Measurements from ENCODE around the gene HABP2. TPM values are rescaled to one million over a fixed set of nuclear protein-coding genes. Genes with fewer than 3 reads are reported as not detected.

HABP2 gene
- total and polyA plus RNA-seq, 3 donors from 2014 or later: 0.37 to 1.9 TPM; not detected in 1

- intact Hi-C loops (cut with DNase I; ENCODE audit: low total_unique reads): no loop called here
- 41 to 46% methylated on average over 1 of the region's 1 CpG for WGBS, 2 donors
- no peaks in the 10 kb centered on the region for H3K36me3 ChIP-seq (ENCODE audit: low read depth, missing control alignments)
These were observed 11.3 kb upstream of the HABP2 start for GRCh38 chr10:113541549-113541927.

GRCh38 chr10:113543107-113543955, 9.5 kb upstream of the HABP2 start:
- TF ChIP-seq POLR2A (IDR thresholded peaks at IDR 0.05): no peak
- no peak for TF ChIP-seq CTCF (IDR thresholded peaks at IDR 0.05)
- H3K27me3 ChIP-seq: no peaks in the 10 kb centered on the region
- H3K4me3 ChIP-seq: no peak overlapping the region
- no peak overlapping the region for H3K27ac ChIP-seq
- H3K4me1 ChIP-seq: no peaks in the 10 kb centered on the region
- no peaks in the 10 kb centered on the region for H3K36me3 ChIP-seq (ENCODE audit: low read depth, missing control alignments)
- intact Hi-C loops (cut with DNase I; ENCODE audit: low total_unique reads): no loop called here
- WGBS, 2 donors: 80 to 90% methylated on average over 5 of the region's 5 CpGs
- DNase-seq: no peak
- H3K9me3 ChIP-seq: no peaks in the 10 kb centered on the region

More at GRCh38 chr10:113541549-113541927, 11.3 kb upstream of the HABP2 start:
- no peaks in the 10 kb centered on the region for H3K9me3 ChIP-seq
- H3K4me1 ChIP-seq: no peaks in the 10 kb centered on the region
- H3K27ac ChIP-seq: no peak overlapping the region
- DNase-seq: no peak
- no peak for TF ChIP-seq CTCF (IDR thresholded peaks at IDR 0.05)
- no peak for TF ChIP-seq POLR2A (IDR thresholded peaks at IDR 0.05)
- H3K27me3 ChIP-seq: no peaks in the 10 kb centered on the region
- H3K4me3 ChIP-seq: no peak overlapping the region

GRCh38 chr10:113544392-113544791, 8.5 kb upstream of the HABP2 start:
- no peak for DNase-seq
- Histone ChIP-seq H3K27me3 (no peaks in the 10 kb centered on the region), H3K27ac (no peak overlapping the region), H3K36me3 (ENCODE audit: low read depth, missing control alignments) (no peaks in the 10 kb centered on the region), H3K4me3 (no peak overlapping the region), H3K9me3 (no peaks in the 10 kb centered on the region), H3K4me1 (no peaks in the 10 kb centered on the region)
- TF ChIP-seq POLR2A (IDR thresholded peaks at IDR 0.05): no peak
- no peak for TF ChIP-seq CTCF (IDR thresholded peaks at IDR 0.05)
- WGBS, 2 donors: 89 to 90% methylated on average over 1 of the region's 1 CpG
- intact Hi-C loops (cut with DNase I; ENCODE audit: low total_unique reads): no loop called here

GRCh38 chr10:113547426-113547825, 5.4 kb upstream of the HABP2 start:
- H3K9me3 ChIP-seq: no peaks in the 10 kb centered on the region
- no peaks in the 10 kb centered on the region for H3K36me3 ChIP-seq (ENCODE audit: low read depth, missing control alignments)
- no peaks in the 10 kb centered on the region for H3K4me1 ChIP-seq
- TF ChIP-seq CTCF (IDR thresholded peaks at IDR 0.05) (no peak), POLR2A (IDR thresholded peaks at IDR 0.05) (no peak)
- WGBS, 2 donors: 91 to 92% methylated on average over 2 of the region's 2 CpGs
- no peaks in the 10 kb centered on the region for H3K27me3 ChIP-seq
- H3K4me3 ChIP-seq: no peak overlapping the region
- DNase-seq: no peak
- intact Hi-C loops (cut with DNase I; ENCODE audit: low total_unique reads): no loop called here
- no peak overlapping the region for H3K27ac ChIP-seq

- intact Hi-C loops (cut with DNase I; ENCODE audit: low total_unique reads): no loop called here
- WGBS, 2 donors: 86 to 91% methylated on average over 6 of the region's 6 CpGs
- Histone ChIP-seq H3K4me1 (no peaks in the 10 kb centered on the region), H3K27ac (no peak overlapping the region), H3K4me3 (no peak overlapping the region), H3K27me3 (no peaks in the 10 kb centered on the region), H3K9me3 (no peaks in the 10 kb centered on the region), H3K36me3 (ENCODE audit: low read depth, missing control alignments) (no peaks in the 10 kb centered on the region)
- DNase-seq: no peak
- TF ChIP-seq POLR2A (IDR thresholded peaks at IDR 0.05): no peak
- TF ChIP-seq CTCF (IDR thresholded peaks at IDR 0.05): no peak
These were observed 3.0 kb upstream of the HABP2 start for GRCh38 chr10:113549856-113550255.
